Chondrocyte (in vitro differentiated cells): ENCODE measurements around the gene PCDHGB2. TPM values are rescaled to one million over a fixed set of nuclear protein-coding genes. Genes with fewer than 3 reads are reported as not detected.

Source experiments
- DNase-seq: peaks from one replicate; pipeline ENCODE4 v3.0.0; 2021; ENCODE audit warnings: mixed read lengths, low spot score
- H3K27ac Mint-ChIP-seq: one replicate; pipeline ENCODE4 v1.8.0; 2021; ENCODE audit warnings: mild to moderate bottlenecking, moderate library complexity, mixed read lengths; ENCODE audit not compliant: unreplicated experiment
- H3K27me3 Mint-ChIP-seq: 2 replicates; pipeline ENCODE4 v1.8.0; 2021; ENCODE audit warnings: low read depth, mixed read lengths
- H3K36me3 Mint-ChIP-seq: 2 replicates; pipeline ENCODE4 v1.8.0; 2021; ENCODE audit warnings: low read depth, mixed read lengths
- H3K4me1 Mint-ChIP-seq: 2 replicates; pipeline ENCODE4 v1.8.0; 2021; ENCODE audit warnings: low read depth, mild to moderate bottlenecking, mixed read lengths
- H3K4me3 Mint-ChIP-seq: one replicate; pipeline ENCODE4 v1.8.0; 2021; ENCODE audit warnings: mild to moderate bottlenecking, moderate library complexity, mixed read lengths; ENCODE audit not compliant: unreplicated experiment
- H3K9me3 Mint-ChIP-seq: 2 replicates; pipeline ENCODE4 v1.8.0; 2021; ENCODE audit warnings: low read depth, mixed read lengths
- total RNA-seq: library from RNA; stranded (reverse); gene quantifications from 3 replicates; pipeline ENCODE4 v1.2.1, GENCODE V29; 2021
- TF ChIP-seq, protein P1 (sequence below): fragments of 200-600 bp; sonication (generic); IDR thresholded peaks from 2 replicates; pipeline ENCODE4 v1.5.0; 2021; ENCODE audit warnings: antibody characterized with exemption, mild to moderate bottlenecking, moderate library complexity

PCDHGB2 gene
- total RNA-seq, 1 donor from 2014 or later, result 1.0 TPM

- no peak overlapping the region for H3K27ac Mint-ChIP-seq
- DNase-seq, result no peak
- TF ChIP-seq, protein P1, sequence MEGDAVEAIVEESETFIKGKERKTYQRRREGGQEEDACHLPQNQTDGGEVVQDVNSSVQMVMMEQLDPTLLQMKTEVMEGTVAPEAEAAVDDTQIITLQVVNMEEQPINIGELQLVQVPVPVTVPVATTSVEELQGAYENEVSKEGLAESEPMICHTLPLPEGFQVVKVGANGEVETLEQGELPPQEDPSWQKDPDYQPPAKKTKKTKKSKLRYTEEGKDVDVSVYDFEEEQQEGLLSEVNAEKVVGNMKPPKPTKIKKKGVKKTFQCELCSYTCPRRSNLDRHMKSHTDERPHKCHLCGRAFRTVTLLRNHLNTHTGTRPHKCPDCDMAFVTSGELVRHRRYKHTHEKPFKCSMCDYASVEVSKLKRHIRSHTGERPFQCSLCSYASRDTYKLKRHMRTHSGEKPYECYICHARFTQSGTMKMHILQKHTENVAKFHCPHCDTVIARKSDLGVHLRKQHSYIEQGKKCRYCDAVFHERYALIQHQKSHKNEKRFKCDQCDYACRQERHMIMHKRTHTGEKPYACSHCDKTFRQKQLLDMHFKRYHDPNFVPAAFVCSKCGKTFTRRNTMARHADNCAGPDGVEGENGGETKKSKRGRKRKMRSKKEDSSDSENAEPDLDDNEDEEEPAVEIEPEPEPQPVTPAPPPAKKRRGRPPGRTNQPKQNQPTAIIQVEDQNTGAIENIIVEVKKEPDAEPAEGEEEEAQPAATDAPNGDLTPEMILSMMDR, result no peak
- peaks cover 45% of the 10 kb centered on the region for H3K9me3 Mint-ChIP-seq
- peaks cover 9% of the 10 kb centered on the region for H3K36me3 Mint-ChIP-seq
- no peaks in the 10 kb centered on the region for H3K4me1 Mint-ChIP-seq
- no peaks in the 10 kb centered on the region for H3K27me3 Mint-ChIP-seq
- H3K4me3 Mint-ChIP-seq, result no peak overlapping the region
Observed at GRCh38 chr5:141351591-141351990, 8.2 kb upstream of the PCDHGB2 start.

- H3K4me3 Mint-ChIP-seq, result no peak within 1 kb of the TSS
- peaks cover 54% of the 10 kb centered on the region for H3K9me3 Mint-ChIP-seq
- H3K36me3 Mint-ChIP-seq, result peaks cover 12% of the 10 kb centered on the region
- TF ChIP-seq, protein P1, result peak; percentile 49
- H3K27me3 Mint-ChIP-seq, result no peaks in the 10 kb centered on the region
- no peak for DNase-seq
- H3K27ac Mint-ChIP-seq, result no peak within 1 kb of the TSS
- no peaks in the 10 kb centered on the region for H3K4me1 Mint-ChIP-seq
Observed at GRCh38 chr5:141354900-141355469, 4.8 kb upstream of the PCDHGB2 start, which contains the start of gene PCDHGA4. Gene PCDHGA4 (plus strand): TSS chr5:141355021. CDS start chr5:141355108, 87 bp downstream.

GRCh38 chr5:141355641-141356040, 4.2 kb upstream of the PCDHGB2 start:
- DNase-seq, result no peak
- Mint-ChIP-seq H3K27ac (no peak overlapping the region), H3K9me3 (peaks cover 57% of the 10 kb centered on the region), H3K27me3 (no peaks in the 10 kb centered on the region), H3K4me3 (no peak overlapping the region), H3K36me3 (peaks cover 12% of the 10 kb centered on the region), H3K4me1 (no peaks in the 10 kb centered on the region)
- TF ChIP-seq, protein P1, result no peak

GRCh38 chr5:141356133-141356532, 3.7 kb upstream of the PCDHGB2 start:
- Mint-ChIP-seq H3K36me3 (peaks cover 14% of the 10 kb centered on the region), H3K4me3 (no peak overlapping the region), H3K27ac (no peak overlapping the region), H3K27me3 (no peaks in the 10 kb centered on the region), H3K4me1 (no peaks in the 10 kb centered on the region), H3K9me3 (peaks cover 59% of the 10 kb centered on the region)
- TF ChIP-seq, protein P1, result no peak
- no peak for DNase-seq

GRCh38 chr5:141356950-141357349, 2.8 kb upstream of the PCDHGB2 start:
- TF ChIP-seq, protein P1, result no peak
- no peaks in the 10 kb centered on the region for H3K27me3 Mint-ChIP-seq
- peaks cover 62% of the 10 kb centered on the region for H3K9me3 Mint-ChIP-seq
- no peak for DNase-seq
- no peaks in the 10 kb centered on the region for H3K4me1 Mint-ChIP-seq
- H3K4me3 Mint-ChIP-seq, result no peak overlapping the region
- H3K36me3 Mint-ChIP-seq, result peaks cover 14% of the 10 kb centered on the region
- H3K27ac Mint-ChIP-seq, result no peak overlapping the region
